K562 (cell line): Measurements from ENCODE around the gene CRPPA. TPM values are rescaled to one million over a fixed set of nuclear protein-coding genes. Genes with fewer than 3 reads are reported as not detected.

Experiments
- ARID2 ChIP-seq: fragments of 450-650 bp; IDR thresholded peaks from 2 replicates; pipeline ENCODE4 v1.6.1; 2017; ENCODE audit warnings: antibody characterized with exemption, mild to moderate bottlenecking
- BCL6 ChIP-seq: fragments of 250-450 bp; sonication (Bioruptor Pico); IDR thresholded peaks from 2 replicates; pipeline ENCODE4 v1.4.0; 2020
- BCOR ChIP-seq: fragments of 450-650 bp; IDR thresholded peaks from 2 replicates; pipeline ENCODE4 v1.6.1; 2016
- CTCFL ChIP-seq: IDR thresholded peaks from 2 replicates; pipeline ENCODE4 v1.6.1; 2011; ENCODE audit warnings: borderline replicate concordance, low read depth, mild to moderate bottlenecking, moderate library complexity, low read length; ENCODE audit not compliant: insufficient read depth, poor library complexity, severe bottlenecking
- FIP1L1 ChIP-seq: fragments of 200-400 bp; formaldehyde crosslinking; IDR thresholded peaks from 2 replicates; pipeline ENCODE4 v1.6.1; 2018; ENCODE audit warnings: mild to moderate bottlenecking, low read depth, low read length; ENCODE audit not compliant: poor library complexity, severe bottlenecking
- LCOR ChIP-seq: sonication (generic); formaldehyde crosslinking; IDR thresholded peaks from 2 replicates; pipeline ENCODE4 v1.8.0; 2022; ENCODE audit warnings: mild to moderate bottlenecking, missing genetic modification reagents
- MBD2 ChIP-seq: sonication (generic); IDR thresholded peaks from 2 replicates; pipeline ENCODE4 v1.6.1; 2016; ENCODE audit warnings: low read depth, borderline replicate concordance
- MED1 ChIP-seq: sonication (generic); formaldehyde crosslinking; IDR thresholded peaks from 2 replicates; pipeline ENCODE4 v1.8.1; 2023; ENCODE audit warnings: missing genetic modification reagents, borderline replicate concordance
- MITF ChIP-seq: IDR thresholded peaks from 2 replicates; pipeline ENCODE4 v1.6.1; 2014; ENCODE audit warnings: antibody characterized with exemption
- PPARD ChIP-seq: fragments of 250-450 bp; sonication (Bioruptor Pico); IDR thresholded peaks from 2 replicates; pipeline ENCODE4 v1.8.0; 2022; ENCODE audit warnings: inconsistent platforms, mild to moderate bottlenecking, moderate library complexity
- RB1 ChIP-seq: fragments of 450-650 bp; IDR thresholded peaks from 2 replicates; pipeline ENCODE4 v1.6.1; 2017; ENCODE audit warnings: low read depth, mild to moderate bottlenecking
- SETDB1 ChIP-seq: IDR thresholded peaks from one replicate; pipeline ENCODE4 v1.6.1; 2012; ENCODE audit warnings: low read length, control low read depth, inconsistent platforms
- SRF ChIP-seq, 2 experiments: fragments of 250-450, 450-650 bp in 1 of 2; sonication (Bioruptor Pico) in 1 of 2; sonication (generic) in 1 of 2; formaldehyde crosslinking; IDR thresholded peaks; 2 replicates each; pipeline versions ENCODE4 v1.5.0 to v1.5.1; 2020 to 2022; ENCODE audit warnings: mild to moderate bottlenecking in 1 of 2, missing genetic modification reagents in 1 of 2
- SRSF7 ChIP-seq: fragments of 200-400 bp; formaldehyde crosslinking; optimal IDR thresholded peaks from 2 replicates; pipeline ENCODE3; 2017; ENCODE audit warnings: mild to moderate bottlenecking, low read depth, low read length
- TAF7 ChIP-seq: fragments of 450-650 bp; IDR thresholded peaks from 2 replicates; pipeline ENCODE4 v1.6.1; 2016; ENCODE audit warnings: missing genetic modification characterization, missing compliant biosample characterization
- TCFL5 ChIP-seq: fragments of 250-450 bp; sonication (Bioruptor Pico); conservative IDR thresholded peaks from 2 replicates; pipeline ENCODE4 v1.6.1; 2021; ENCODE audit warnings: mild to moderate bottlenecking, moderate library complexity, matching md5 sums
- ZNF282 ChIP-seq: sonication (generic); formaldehyde crosslinking; IDR thresholded peaks from 2 replicates; pipeline ENCODE4 v1.8.1; 2023; ENCODE audit warnings: missing genetic modification reagents
- ZNF384 ChIP-seq: IDR thresholded peaks from 2 replicates; pipeline ENCODE4 v1.6.1; 2012; ENCODE audit warnings: low read depth, low read length, improper control_type of control experiment
- ZNF77 ChIP-seq: fragments of 250-450 bp; sonication (Bioruptor Pico); IDR thresholded peaks from 2 replicates; pipeline ENCODE4 v1.5.0; 2020
- ZSCAN29 ChIP-seq: fragments of 450-650 bp; IDR thresholded peaks from 2 replicates; pipeline ENCODE4 v1.6.1; 2017
- polyA plus RNA-seq, 8 experiments: library from polyadenylated mRNA; depleted of rRNA in 4 of 8; stranded (reverse) in 5 of 8; unstranded in 3 of 8; fragments of >200 nt; fragmentation: Nextera tagmentation in 2 of 8; fragmentation: Illumina TruSeq in 1 of 8; extraction: Ambion mirVana in 2 of 8; extraction: Trizol in 1 of 8; gene quantifications; 2 replicates each; pipeline versions ENCODE4 v1.2.1 to v1.2.3, GENCODE V29; 2011 to 2014; ENCODE audit warnings: inconsistent platforms in 1 of 8, missing spikeins in 1 of 8
- total RNA-seq, 7 experiments: library from RNA; depleted of rRNA in 6 of 7; stranded (reverse); fragments of >200 nt in 6 of 7; fragmentation: Illumina TruSeq in 2 of 7; extraction: Trizol in 2 of 7; gene quantifications; 2 replicates each; pipeline versions ENCODE4 v1.2.1 to v1.2.3, GENCODE V29; 2011 to 2021; ENCODE audit warnings: low replicate concordance in 1 of 7
- TF ChIP-seq, protein P1 (sequence below): fragments of 250-450 bp; sonication (Bioruptor Pico); IDR thresholded peaks from 2 replicates; pipeline ENCODE4 v1.8.0; 2021; ENCODE audit warnings: moderate library complexity, mild to moderate bottlenecking, inconsistent platforms
- TF ChIP-seq, protein P2 (sequence below): fragments of 250-450 bp; sonication (Bioruptor Pico); IDR thresholded peaks from 2 replicates; pipeline ENCODE4 v1.8.0; 2021; ENCODE audit warnings: moderate library complexity, mild to moderate bottlenecking, inconsistent platforms
- TF ChIP-seq, protein P3 (sequence below): fragments of 450-650 bp; conservative IDR thresholded peaks from 2 replicates; pipeline ENCODE4 v1.6.1; 2016; ENCODE audit warnings: missing genetic modification characterization, low read depth, mild to moderate bottlenecking, missing compliant biosample characterization, moderate library complexity

CRPPA gene
- total and polyA plus RNA-seq, 9 of the 15 experiments (the other 6 are each of a cell fraction or from before 2014, with no cell fraction given), result 3.9 to 14.4 (median 7.8) TPM

DNA sequence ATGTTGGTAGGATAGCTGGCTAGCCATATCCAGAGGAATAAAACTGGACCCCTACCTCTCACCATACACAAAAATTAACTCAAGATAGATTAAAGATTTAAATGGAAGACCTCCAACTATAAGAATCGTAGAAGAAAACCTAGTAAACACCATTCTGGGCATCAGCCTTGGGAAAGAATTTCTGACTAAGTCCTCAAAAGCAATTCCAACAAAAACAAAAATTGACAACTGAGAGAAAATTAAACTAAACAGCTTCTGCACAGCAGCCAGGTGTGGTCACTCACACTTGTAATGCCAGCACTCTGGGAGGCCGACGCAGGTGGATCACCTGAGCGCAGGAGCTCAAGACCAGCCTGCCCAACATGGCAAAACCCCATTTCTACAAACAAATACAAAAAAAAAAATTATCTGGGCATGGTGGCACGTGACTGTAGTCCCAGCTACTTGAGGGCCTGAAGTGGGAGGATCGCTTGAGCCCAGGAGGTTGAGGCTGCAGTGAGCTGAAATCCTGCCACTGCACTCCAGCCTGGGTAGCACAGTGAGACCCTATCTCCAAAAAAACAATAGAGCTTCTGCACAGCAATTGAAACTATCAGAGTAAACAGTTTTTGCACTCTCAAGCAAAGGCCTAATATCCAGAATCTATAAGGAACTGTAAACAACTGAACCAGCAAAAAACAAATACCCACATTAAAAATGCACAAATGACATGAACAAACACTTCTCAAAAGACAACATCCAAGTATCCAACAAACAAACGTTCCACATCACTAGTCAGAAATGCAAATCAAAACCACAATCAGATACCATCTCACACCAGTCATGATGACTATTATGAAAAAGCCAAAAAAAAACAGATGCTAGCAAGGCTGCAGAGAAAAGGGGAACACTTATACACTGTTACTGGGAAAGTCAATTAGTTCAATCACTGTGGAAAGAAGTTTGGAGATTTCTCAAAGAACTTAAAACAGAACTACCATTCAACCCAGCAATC, 4.8 kb downstream of the CRPPA start (continued):
- TF ChIP-seq, protein P1, sequence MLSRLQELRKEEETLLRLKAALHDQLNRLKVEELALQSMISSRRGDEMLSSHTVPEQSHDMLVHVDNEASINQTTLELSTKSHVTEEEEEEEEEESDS, result no peak
- no peak for TF ChIP-seq TCFL5 (CRISPR knock-in tag)
- TF ChIP-seq PPARD (CRISPR knock-in tag), result no peak
- TF ChIP-seq, protein P2, sequence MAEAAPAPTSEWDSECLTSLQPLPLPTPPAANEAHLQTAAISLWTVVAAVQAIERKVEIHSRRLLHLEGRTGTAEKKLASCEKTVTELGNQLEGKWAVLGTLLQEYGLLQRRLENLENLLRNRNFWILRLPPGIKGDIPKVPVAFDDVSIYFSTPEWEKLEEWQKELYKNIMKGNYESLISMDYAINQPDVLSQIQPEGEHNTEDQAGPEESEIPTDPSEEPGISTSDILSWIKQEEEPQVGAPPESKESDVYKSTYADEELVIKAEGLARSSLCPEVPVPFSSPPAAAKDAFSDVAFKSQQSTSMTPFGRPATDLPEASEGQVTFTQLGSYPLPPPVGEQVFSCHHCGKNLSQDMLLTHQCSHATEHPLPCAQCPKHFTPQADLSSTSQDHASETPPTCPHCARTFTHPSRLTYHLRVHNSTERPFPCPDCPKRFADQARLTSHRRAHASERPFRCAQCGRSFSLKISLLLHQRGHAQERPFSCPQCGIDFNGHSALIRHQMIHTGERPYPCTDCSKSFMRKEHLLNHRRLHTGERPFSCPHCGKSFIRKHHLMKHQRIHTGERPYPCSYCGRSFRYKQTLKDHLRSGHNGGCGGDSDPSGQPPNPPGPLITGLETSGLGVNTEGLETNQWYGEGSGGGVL (CRISPR knock-in tag), result no peak
- no peak for TF ChIP-seq SRSF7
- no peak for TF ChIP-seq CTCFL
- TF ChIP-seq ARID2, result no peak
- no peak for TF ChIP-seq MED1
- TF ChIP-seq FIP1L1, result no peak
- no peak for TF ChIP-seq BCL6 (CRISPR knock-in tag)
- TF ChIP-seq BCOR, result 0 out of 2 replicates have a peak, but pooled peaks have one; percentile 28
- no peak for TF ChIP-seq RB1
- TF ChIP-seq MITF, result no peak
- no peak; the same call in 1 of the 2 replicates for TF ChIP-seq LCOR (CRISPR knock-in tag)
- TF ChIP-seq TAF7 (tag), result no peak
- no peak for TF ChIP-seq SETDB1
- TF ChIP-seq ZSCAN29, result no peak
- no peak for TF ChIP-seq MBD2
- TF ChIP-seq SRF (CRISPR knock-in tag; IDR thresholded peaks at IDR 0.05), result no peak
- no peak for TF ChIP-seq ZNF282 (CRISPR knock-in tag)
- TF ChIP-seq ZNF77 (CRISPR knock-in tag), result no peak
- TF ChIP-seq ZNF384, result peak; percentile 86
- TF ChIP-seq, protein P3, sequence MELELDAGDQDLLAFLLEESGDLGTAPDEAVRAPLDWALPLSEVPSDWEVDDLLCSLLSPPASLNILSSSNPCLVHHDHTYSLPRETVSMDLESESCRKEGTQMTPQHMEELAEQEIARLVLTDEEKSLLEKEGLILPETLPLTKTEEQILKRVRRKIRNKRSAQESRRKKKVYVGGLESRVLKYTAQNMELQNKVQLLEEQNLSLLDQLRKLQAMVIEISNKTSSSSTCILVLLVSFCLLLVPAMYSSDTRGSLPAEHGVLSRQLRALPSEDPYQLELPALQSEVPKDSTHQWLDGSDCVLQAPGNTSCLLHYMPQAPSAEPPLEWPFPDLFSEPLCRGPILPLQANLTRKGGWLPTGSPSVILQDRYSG (tag), result no peak
